ENCODE measurements around the gene PRKG1.

PRKG1 gene

DNA sequence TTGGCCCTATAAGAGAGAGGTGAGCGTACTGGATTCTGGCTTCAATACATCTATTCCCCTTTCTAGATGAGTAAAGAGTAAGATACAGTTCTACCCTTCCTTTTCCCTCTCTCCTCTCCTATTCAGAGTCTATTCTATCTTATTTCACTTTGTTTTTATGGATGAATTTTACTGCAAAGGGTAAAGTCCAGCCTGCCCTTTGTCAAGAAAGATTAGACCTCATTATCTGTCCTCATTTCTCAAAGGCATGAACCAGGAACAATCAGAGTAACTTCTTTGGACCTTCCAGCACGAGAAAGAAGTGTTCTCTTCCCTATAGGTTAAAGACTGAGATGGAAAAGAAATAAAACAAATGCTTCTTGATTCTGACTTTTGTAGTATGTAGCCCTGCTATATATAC is 239.0 kb downstream of the PRKG1 start:
- Histone ChIP-seq H3K4me3 (ENCODE audit: low read length) (no peak overlapping the region), H3K4me1 (ENCODE audit: control insufficient read depth, insufficient read depth, low read length) (peaks cover 2% of the 10 kb centered on the region)

DNA sequence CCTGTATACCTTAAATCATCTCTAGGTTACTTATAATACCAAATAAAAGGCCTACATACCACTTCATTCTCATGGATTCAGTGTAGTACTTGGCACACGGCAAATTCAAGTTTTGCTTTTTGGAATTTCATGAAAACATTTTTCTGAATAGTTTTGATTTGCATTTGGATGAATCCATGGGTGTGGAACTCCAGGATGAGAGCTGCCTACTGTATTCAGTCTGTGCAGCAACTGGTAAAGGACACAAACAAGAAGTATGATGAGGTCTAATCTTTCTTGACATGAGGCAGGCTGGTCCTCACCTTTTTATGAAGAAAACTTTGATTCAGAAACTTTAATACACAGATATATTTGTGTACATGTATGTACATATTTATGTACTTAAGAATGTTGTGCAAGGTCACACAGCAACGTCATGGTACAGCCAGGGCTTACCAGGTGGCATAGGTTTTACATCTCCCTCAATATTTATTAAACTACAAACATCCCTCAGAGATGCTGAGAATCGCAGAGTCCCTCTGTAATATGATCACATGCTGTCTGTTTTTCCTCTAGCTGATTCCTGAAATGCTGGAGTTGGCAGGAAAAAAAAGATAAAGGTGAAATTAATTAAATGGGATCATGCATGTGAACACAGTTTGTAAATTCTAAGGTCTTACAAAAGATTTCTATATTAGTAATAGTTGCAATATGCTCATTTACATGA is 239.6 kb downstream of the PRKG1 start:
- Histone ChIP-seq H3K27ac (ENCODE audit: low read depth, low read length) (no peak overlapping the region), H3K4me1 (ENCODE audit: control insufficient read depth, insufficient read depth, low read length) (peaks cover 2% of the 10 kb centered on the region), H3K4me3 (ENCODE audit: low read length) (no peak overlapping the region), H3K36me3 (ENCODE audit: control insufficient read depth, insufficient read depth, low read length) (no peaks in the 10 kb centered on the region), H3K27me3 (ENCODE audit: control insufficient read depth, insufficient read depth, low read length) (no peaks in the 10 kb centered on the region), H3K9ac (ENCODE audit: low read length) (no peak overlapping the region)

More for the DNA sequence above, 239.0 kb downstream of the PRKG1 start:
- no peaks in the 10 kb centered on the region for H3K27me3 ChIP-seq (ENCODE audit: control insufficient read depth, insufficient read depth, low read length)
- H3K27ac ChIP-seq (ENCODE audit: low read depth, low read length) = no peak overlapping the region
- no peak overlapping the region for H3K9ac ChIP-seq (ENCODE audit: low read length)
- no peaks in the 10 kb centered on the region for H3K36me3 ChIP-seq (ENCODE audit: control insufficient read depth, insufficient read depth, low read length)

DNA sequence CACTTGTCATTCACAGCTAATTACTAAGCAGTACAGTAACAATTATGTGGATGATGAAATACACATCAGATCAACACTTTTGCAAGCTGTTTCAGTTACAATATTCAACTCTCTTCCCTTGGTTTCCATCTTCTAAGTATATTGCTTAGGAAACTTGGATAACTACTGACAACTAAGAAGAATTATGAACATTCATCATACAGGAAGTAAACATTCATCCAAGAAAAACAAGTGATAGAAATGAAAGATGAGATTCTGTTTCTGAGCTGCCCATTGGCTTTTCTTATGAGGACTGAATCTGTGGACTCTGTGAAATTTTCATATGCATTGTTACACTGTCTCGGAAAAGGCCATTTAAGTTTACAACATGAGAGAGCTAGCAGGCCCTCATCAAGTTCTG is 240.2 kb downstream of the PRKG1 start:
- Histone ChIP-seq H3K4me3 (ENCODE audit: low read length) (no peak overlapping the region), H3K36me3 (ENCODE audit: control insufficient read depth, insufficient read depth, low read length) (no peaks in the 10 kb centered on the region), H3K4me1 (ENCODE audit: control insufficient read depth, insufficient read depth, low read length) (peaks cover 2% of the 10 kb centered on the region)

DNA sequence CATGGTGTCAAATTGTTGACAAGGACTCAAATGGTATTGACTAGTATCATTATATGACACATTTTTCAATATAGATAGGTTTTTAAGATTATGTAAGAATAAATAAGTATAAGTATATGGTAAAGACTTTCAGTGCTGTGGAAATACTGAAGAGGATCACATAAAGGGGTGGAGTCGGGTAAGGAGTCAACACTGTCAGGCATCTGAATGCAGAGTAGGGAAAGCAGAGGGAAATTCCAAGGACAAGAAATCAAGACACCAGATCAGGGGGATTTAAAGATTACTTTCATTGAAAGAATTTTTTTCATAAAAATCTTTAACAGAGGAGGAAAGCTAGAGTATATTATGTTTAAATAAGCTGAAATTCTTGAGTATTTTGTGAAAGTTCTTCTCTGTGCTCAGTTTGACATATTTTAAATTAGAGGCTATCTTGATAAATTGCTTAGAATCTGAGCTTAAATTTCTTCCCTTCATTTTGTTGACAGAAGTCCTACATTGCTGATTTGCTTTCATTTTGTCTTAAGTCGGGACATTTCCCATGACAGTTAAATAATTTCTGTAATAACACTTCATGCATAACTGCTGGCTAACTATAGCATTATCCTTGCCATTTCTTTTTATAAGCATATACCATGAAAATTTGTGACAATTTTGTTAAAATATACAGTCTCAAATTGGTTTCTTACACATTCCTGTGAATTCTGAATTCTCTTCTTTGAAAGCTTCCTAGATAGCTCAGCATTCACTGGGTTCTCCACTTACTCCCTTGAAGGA is 244.3 kb downstream of the PRKG1 start:
- Histone ChIP-seq H3K4me1 (ENCODE audit: control insufficient read depth, insufficient read depth, low read length) (peaks cover 6% of the 10 kb centered on the region), H3K27ac (ENCODE audit: low read depth, low read length) (no peak overlapping the region), H3K9ac (ENCODE audit: low read length) (no peak overlapping the region), H3K36me3 (ENCODE audit: control insufficient read depth, insufficient read depth, low read length) (no peaks in the 10 kb centered on the region), H3K4me3 (ENCODE audit: low read length) (no peak overlapping the region), H3K27me3 (ENCODE audit: control insufficient read depth, insufficient read depth, low read length) (no peaks in the 10 kb centered on the region)

More for the DNA sequence above, 240.2 kb downstream of the PRKG1 start:
- Histone ChIP-seq H3K27ac (ENCODE audit: low read depth, low read length) (no peak overlapping the region), H3K9ac (ENCODE audit: low read length) (no peak overlapping the region), H3K27me3 (ENCODE audit: control insufficient read depth, insufficient read depth, low read length) (no peaks in the 10 kb centered on the region)

DNA sequence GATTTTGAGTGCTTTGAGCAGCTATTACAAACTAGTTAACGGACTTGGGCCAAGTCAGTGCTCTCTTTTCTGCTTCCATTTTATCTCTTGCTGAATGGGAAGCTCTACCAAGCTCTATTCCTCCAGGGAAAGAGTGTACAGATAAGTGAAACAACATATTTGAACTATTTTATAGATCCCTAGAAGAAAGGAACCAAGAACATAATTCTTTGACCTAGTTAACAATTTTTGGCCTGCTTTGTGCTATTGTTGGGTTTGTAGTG is 244.8 kb downstream of the PRKG1 start:
- Histone ChIP-seq H3K4me1 (ENCODE audit: control insufficient read depth, insufficient read depth, low read length) (peaks cover 6% of the 10 kb centered on the region), H3K4me3 (ENCODE audit: low read length) (no peak overlapping the region), H3K9ac (ENCODE audit: low read length) (no peak overlapping the region), H3K36me3 (ENCODE audit: control insufficient read depth, insufficient read depth, low read length) (no peaks in the 10 kb centered on the region), H3K27ac (ENCODE audit: low read depth, low read length) (no peak overlapping the region), H3K27me3 (ENCODE audit: control insufficient read depth, insufficient read depth, low read length) (no peaks in the 10 kb centered on the region)

DNA sequence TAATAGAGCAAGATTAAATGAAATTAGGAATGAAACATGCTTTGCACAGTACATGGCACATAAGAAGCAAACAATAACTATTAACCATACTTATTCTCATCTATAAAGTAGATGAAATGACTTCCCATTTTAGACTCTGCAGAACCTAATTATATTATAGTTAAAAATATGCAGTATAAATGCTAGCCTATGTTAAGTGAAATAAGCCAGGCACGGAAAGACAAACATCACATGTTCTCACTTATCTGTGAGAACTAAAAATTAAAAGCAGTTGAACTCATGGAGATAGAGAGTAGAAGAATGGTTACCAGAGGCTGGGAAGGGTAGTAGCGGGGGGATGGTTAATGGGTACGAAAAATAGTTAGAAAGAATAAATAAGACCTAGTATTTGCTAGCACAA is 247.0 kb downstream of the PRKG1 start:
- Histone ChIP-seq H3K9ac (ENCODE audit: low read length) (no peak overlapping the region), H3K4me3 (ENCODE audit: low read length) (no peak overlapping the region), H3K36me3 (ENCODE audit: control insufficient read depth, insufficient read depth, low read length) (no peaks in the 10 kb centered on the region), H3K27ac (ENCODE audit: low read depth, low read length) (no peak overlapping the region), H3K4me1 (ENCODE audit: control insufficient read depth, insufficient read depth, low read length) (peaks cover 4% of the 10 kb centered on the region), H3K27me3 (ENCODE audit: control insufficient read depth, insufficient read depth, low read length) (no peaks in the 10 kb centered on the region)

DNA sequence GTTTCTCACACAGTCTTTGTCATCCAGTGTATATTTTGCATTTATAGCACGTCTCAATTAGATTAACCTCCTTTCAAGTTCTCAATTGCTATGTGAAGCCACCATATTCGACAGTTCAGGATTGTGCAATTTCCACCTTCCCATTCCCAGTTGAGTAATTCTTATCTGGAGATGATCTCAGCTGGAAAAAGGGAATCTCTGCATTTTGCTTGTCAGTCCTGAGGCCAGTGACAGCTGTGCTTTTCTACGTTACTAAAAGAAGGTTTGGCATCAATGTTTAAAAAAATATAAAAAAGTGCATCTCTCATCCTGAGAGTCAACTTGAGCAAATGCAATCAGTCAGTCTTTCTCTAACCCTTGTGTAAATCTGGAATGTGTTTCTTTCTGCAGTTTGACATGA is 247.7 kb downstream of the PRKG1 start:
- Histone ChIP-seq H3K4me3 (ENCODE audit: low read length) (no peak overlapping the region), H3K27me3 (ENCODE audit: control insufficient read depth, insufficient read depth, low read length) (no peaks in the 10 kb centered on the region)

DNA sequence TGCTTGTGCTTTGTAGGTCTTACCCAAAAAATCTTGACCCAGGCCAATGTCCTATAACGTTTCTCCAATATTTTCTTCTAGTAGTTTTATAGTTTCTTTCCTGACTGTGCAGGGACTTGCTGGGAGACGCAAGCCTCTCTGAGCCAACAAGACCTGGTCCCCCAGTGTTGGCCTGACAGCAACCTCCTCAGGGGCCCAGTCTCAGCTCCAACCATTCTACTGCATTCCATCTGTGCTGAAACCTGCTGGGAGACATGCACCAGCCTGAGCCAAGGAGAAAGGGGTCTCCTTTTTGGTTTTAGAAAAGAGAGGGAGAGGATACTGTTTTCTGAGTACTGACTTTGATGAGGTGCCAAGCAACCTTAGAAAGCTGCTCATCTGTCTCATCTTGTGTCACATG is 251.4 kb downstream of the PRKG1 start:
- H3K9ac ChIP-seq (ENCODE audit: low read length) = no peak overlapping the region
- peaks cover 4% of the 10 kb centered on the region for H3K4me1 ChIP-seq (ENCODE audit: control insufficient read depth, insufficient read depth, low read length)
- H3K4me3 ChIP-seq (ENCODE audit: low read length) = no peak overlapping the region
- no peaks in the 10 kb centered on the region for H3K36me3 ChIP-seq (ENCODE audit: control insufficient read depth, insufficient read depth, low read length)
- H3K27ac ChIP-seq (ENCODE audit: low read depth, low read length) = no peak overlapping the region
- no peaks in the 10 kb centered on the region for H3K27me3 ChIP-seq (ENCODE audit: control insufficient read depth, insufficient read depth, low read length)

More for the DNA sequence above, 247.7 kb downstream of the PRKG1 start:
- Histone ChIP-seq H3K4me1 (ENCODE audit: control insufficient read depth, insufficient read depth, low read length) (peaks cover 4% of the 10 kb centered on the region), H3K9ac (ENCODE audit: low read length) (no peak overlapping the region), H3K27ac (ENCODE audit: low read depth, low read length) (no peak overlapping the region), H3K36me3 (ENCODE audit: control insufficient read depth, insufficient read depth, low read length) (no peaks in the 10 kb centered on the region)

DNA sequence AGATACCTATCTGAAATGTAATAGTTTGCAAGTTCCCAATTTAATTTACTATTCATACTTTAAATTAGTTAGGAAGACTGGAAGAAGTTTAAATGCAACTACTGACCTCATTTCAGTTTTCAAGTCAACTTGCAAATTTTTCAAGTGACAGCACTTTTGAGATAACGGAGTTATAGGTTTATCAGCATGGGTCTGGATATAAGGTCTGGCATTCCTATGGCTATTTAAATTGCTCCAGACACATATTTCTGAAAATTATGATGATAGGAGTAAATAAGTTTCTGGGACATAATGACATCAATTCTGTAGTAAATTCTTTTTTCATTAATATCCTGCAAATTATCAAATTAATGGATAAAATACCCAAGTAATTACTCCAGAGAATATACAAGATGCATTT is 251.9 kb downstream of the PRKG1 start:
- Histone ChIP-seq H3K36me3 (ENCODE audit: control insufficient read depth, insufficient read depth, low read length) (no peaks in the 10 kb centered on the region), H3K9ac (ENCODE audit: low read length) (no peak overlapping the region), H3K27me3 (ENCODE audit: control insufficient read depth, insufficient read depth, low read length) (no peaks in the 10 kb centered on the region), H3K4me1 (ENCODE audit: control insufficient read depth, insufficient read depth, low read length) (peaks cover 4% of the 10 kb centered on the region), H3K4me3 (ENCODE audit: low read length) (no peak overlapping the region), H3K27ac (ENCODE audit: low read depth, low read length) (no peak overlapping the region)

DNA sequence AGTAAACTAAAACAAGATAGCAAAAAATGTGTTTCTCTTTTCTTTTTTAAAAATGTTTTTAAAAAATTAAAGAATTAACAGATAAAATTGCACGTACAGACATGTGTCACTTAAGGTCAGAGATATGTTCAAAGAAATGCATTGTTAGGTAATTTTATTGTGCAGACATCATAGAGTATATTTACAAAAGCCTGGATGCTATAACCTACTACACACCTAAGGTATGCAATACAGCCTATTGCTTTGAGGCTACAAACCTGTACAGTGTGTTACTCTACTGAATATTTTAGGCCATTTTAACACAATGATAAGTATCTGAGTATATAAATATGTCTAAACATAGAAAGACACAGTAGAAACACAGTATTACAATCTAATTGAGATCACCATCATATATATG is 253.1 kb downstream of the PRKG1 start:
- H3K4me1 ChIP-seq (ENCODE audit: control insufficient read depth, insufficient read depth, low read length) = no peaks in the 10 kb centered on the region
- no peak overlapping the region for H3K9ac ChIP-seq (ENCODE audit: low read length)
- H3K4me3 ChIP-seq (ENCODE audit: low read length) = no peak overlapping the region
- no peaks in the 10 kb centered on the region for H3K27me3 ChIP-seq (ENCODE audit: control insufficient read depth, insufficient read depth, low read length)
- no peak overlapping the region for H3K27ac ChIP-seq (ENCODE audit: low read depth, low read length)
- no peaks in the 10 kb centered on the region for H3K36me3 ChIP-seq (ENCODE audit: control insufficient read depth, insufficient read depth, low read length)

DNA sequence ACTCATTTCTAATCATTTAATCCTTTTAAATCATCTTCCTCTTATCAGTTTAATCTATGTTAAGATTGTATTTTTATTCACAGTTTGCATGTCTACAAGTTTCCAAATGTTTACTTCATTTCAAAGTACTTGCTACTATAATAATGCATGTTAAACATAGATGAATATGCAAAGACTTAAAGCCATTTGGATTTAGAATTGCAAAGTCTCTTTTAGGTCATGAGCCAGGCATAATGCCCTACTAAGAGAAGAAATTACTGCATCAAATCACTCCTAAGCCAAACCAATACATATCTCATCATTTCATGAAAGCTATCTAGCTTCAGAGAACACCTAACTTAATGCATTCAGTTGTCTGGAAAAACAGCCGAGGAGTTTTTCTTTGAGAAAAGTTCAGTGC is 266.1 kb downstream of the PRKG1 start:
- H3K4me3 ChIP-seq (ENCODE audit: low read length) = no peak overlapping the region
- no peaks in the 10 kb centered on the region for H3K27me3 ChIP-seq (ENCODE audit: control insufficient read depth, insufficient read depth, low read length)
- no peaks in the 10 kb centered on the region for H3K4me1 ChIP-seq (ENCODE audit: control insufficient read depth, insufficient read depth, low read length)
- no peak overlapping the region for H3K27ac ChIP-seq (ENCODE audit: low read depth, low read length)
- no peak overlapping the region for H3K9ac ChIP-seq (ENCODE audit: low read length)
- H3K36me3 ChIP-seq (ENCODE audit: control insufficient read depth, insufficient read depth, low read length) = no peaks in the 10 kb centered on the region

DNA sequence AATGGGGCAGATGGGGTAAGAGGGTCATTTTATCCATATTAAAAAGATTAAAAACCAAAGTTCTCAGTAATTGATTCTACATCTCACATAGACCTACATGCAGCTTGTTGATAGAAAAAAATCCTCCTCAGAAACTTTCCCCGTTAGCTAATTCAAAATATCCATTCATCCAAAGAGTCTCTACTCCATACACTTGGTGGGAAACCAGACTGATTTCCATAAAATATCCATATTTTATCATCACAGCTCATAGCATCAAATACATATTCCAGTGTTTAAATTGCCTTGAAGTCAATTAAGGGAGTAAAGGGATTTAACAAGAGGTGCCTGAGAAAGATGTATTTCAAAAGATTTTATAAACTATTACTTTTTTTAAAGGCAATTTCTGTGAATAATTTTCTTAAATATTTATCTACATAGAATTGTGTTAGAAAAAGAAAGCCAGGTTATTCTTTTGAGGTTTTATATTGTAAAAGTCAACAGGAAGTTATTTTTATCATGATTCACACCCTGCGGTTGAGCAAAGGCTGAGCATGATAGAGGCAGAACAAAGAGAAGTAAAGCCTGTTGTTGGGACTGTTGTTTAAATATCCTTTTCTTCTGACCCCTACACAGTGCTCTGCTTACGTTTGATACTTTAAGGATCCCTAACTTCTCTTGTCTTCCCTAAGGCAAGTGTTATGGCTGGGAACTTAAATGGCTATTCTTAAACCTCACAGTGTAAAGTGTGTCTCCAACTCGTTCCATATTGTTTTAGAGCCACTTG is 266.7 kb downstream of the PRKG1 start:
- Histone ChIP-seq H3K27me3 (ENCODE audit: control insufficient read depth, insufficient read depth, low read length) (no peaks in the 10 kb centered on the region), H3K9ac (ENCODE audit: low read length) (no peak overlapping the region), H3K4me1 (ENCODE audit: control insufficient read depth, insufficient read depth, low read length) (no peaks in the 10 kb centered on the region), H3K4me3 (ENCODE audit: low read length) (no peak overlapping the region), H3K36me3 (ENCODE audit: control insufficient read depth, insufficient read depth, low read length) (no peaks in the 10 kb centered on the region), H3K27ac (ENCODE audit: low read depth, low read length) (no peak overlapping the region)

Measured in rectal smooth muscle tissue (tissue), 1 donor.